HepG2 (cell line): ENCODE results near the gene SDC3. TPM values are rescaled to one million over a fixed set of nuclear protein-coding genes. Genes with fewer than 3 reads are reported as not detected.

ENCODE experiments used
- ARID5B ChIP-seq: IDR thresholded peaks from 2 replicates; pipeline ENCODE4 v1.4.0; 2020; ENCODE audit warnings: mild to moderate bottlenecking, missing genetic modification reagents
- ARNTL ChIP-seq: sonication (generic); formaldehyde crosslinking; IDR thresholded peaks from 2 replicates; pipeline ENCODE4 v1.4.0; 2020; ENCODE audit warnings: mild to moderate bottlenecking, missing genetic modification reagents
- DZIP1 ChIP-seq: sonication (generic); formaldehyde crosslinking; IDR thresholded peaks from 2 replicates; pipeline ENCODE4 v1.5.0; 2020; ENCODE audit warnings: mild to moderate bottlenecking, missing genetic modification reagents
- FOXA3 ChIP-seq: IDR thresholded peaks from 2 replicates; pipeline ENCODE4 v1.6.1; 2016; ENCODE audit warnings: missing genetic modification reagents, missing compliant biosample characterization
- IRF9 ChIP-seq: sonication (generic); formaldehyde crosslinking; IDR thresholded peaks from 2 replicates; pipeline ENCODE4 v1.8.0; 2022; ENCODE audit warnings: missing genetic modification reagents, mild to moderate bottlenecking, borderline replicate concordance
- NFATC3 ChIP-seq: sonication (generic); formaldehyde crosslinking; IDR thresholded peaks from 2 replicates; pipeline ENCODE4 v1.5.1; 2020; ENCODE audit warnings: mild to moderate bottlenecking, missing genetic modification reagents
- NR2F1 ChIP-seq, 2 experiments: fragments of 450-650 bp in 1 of 2; formaldehyde crosslinking in 1 of 2; IDR thresholded peaks; 2 replicates each; pipeline versions ENCODE4 v1.5.0 to v1.6.1; 2016 to 2020; ENCODE audit warnings: mild to moderate bottlenecking in 1 of 2, missing compliant biosample characterization in 1 of 2, missing genetic modification reagents in 1 of 2, moderate library complexity in 1 of 2
- NR3C1 ChIP-seq: sonication (generic); formaldehyde crosslinking; IDR thresholded peaks from 2 replicates; pipeline ENCODE4 v1.4.0; 2020; ENCODE audit warnings: missing genetic modification reagents
- PRDM4 ChIP-seq: sonication (generic); formaldehyde crosslinking; IDR thresholded peaks from 2 replicates; pipeline ENCODE4 v1.9.0; 2021; ENCODE audit warnings: missing genetic modification reagents, borderline replicate concordance
- SRSF1 ChIP-seq: fragments of 200-400 bp; formaldehyde crosslinking; optimal IDR thresholded peaks from 2 replicates; pipeline ENCODE3; 2017; ENCODE audit warnings: mild to moderate bottlenecking, low read depth, low read length, moderate library complexity
- ZNF232 ChIP-seq: sonication (generic); formaldehyde crosslinking; IDR thresholded peaks from 2 replicates; pipeline ENCODE4 v1.4.0; 2020; ENCODE audit warnings: missing genetic modification reagents, borderline replicate concordance
- ZNF235 ChIP-seq: sonication (generic); formaldehyde crosslinking; IDR thresholded peaks from 2 replicates; pipeline ENCODE4 v1.8.1; 2023; ENCODE audit warnings: mild to moderate bottlenecking, missing genetic modification reagents, borderline replicate concordance
- ZNF274 ChIP-seq: sonication (generic); formaldehyde crosslinking; IDR thresholded peaks from 2 replicates; pipeline ENCODE4 v1.5.1; 2020; ENCODE audit warnings: mild to moderate bottlenecking, missing genetic modification reagents
- ZNF543 ChIP-seq: sonication (generic); formaldehyde crosslinking; IDR thresholded peaks from 2 replicates; pipeline ENCODE4 v1.4.0; 2020; ENCODE audit warnings: mild to moderate bottlenecking, missing genetic modification reagents
- ZNF614 ChIP-seq: IDR thresholded peaks from 2 replicates; pipeline ENCODE4 v1.6.1; 2018; ENCODE audit warnings: missing biosample characterization, missing genetic modification reagents, inconsistent platforms, borderline replicate concordance
- ZNF768 ChIP-seq: sonication (generic); formaldehyde crosslinking; IDR thresholded peaks from 2 replicates; pipeline ENCODE4 v1.4.0; 2020; ENCODE audit warnings: missing genetic modification reagents
- ZSCAN30 ChIP-seq: sonication (generic); formaldehyde crosslinking; IDR thresholded peaks from 2 replicates; pipeline ENCODE4 v1.5.0; 2020; ENCODE audit warnings: mild to moderate bottlenecking, missing genetic modification reagents
- polyA plus RNA-seq, 8 experiments: library from polyadenylated mRNA; depleted of rRNA in 3 of 8; stranded (reverse) in 7 of 8; unstranded in 1 of 8; fragments of >200 nt; fragmentation: Illumina TruSeq in 4 of 8; extraction: Trizol in 4 of 8; gene quantifications; 2 replicates each; pipeline versions ENCODE4 v1.2.1 to v1.2.3, GENCODE V29; 2011 to 2016; ENCODE audit warnings: low read depth in 4 of 8, missing spikeins in 1 of 8, mixed read lengths in 1 of 8; ENCODE audit not compliant: insufficient read depth in 1 of 8
- total RNA-seq, 5 experiments: library from RNA; depleted of rRNA; stranded (reverse); fragments of >200 nt; fragmentation: Illumina TruSeq; extraction: Trizol; gene quantifications; 2 replicates each; pipeline ENCODE4 v1.2.3, GENCODE V29; 2016; ENCODE audit warnings: low read depth in 1 of 5
- TF ChIP-seq, protein P1 (sequence below): IDR thresholded peaks from 2 replicates; pipeline ENCODE4 v1.6.1; 2016
- TF ChIP-seq, protein P2 (sequence below): sonication (generic); formaldehyde crosslinking; IDR thresholded peaks from 2 replicates; pipeline ENCODE4 v1.4.0; 2020; ENCODE audit warnings: missing genetic modification reagents

SDC3 gene
- total and polyA plus RNA-seq, 2 of the 13 experiments (the other 11 are each of a cell fraction or from before 2014, with no cell fraction given) = 0.49 to 0.84 TPM

DNA sequence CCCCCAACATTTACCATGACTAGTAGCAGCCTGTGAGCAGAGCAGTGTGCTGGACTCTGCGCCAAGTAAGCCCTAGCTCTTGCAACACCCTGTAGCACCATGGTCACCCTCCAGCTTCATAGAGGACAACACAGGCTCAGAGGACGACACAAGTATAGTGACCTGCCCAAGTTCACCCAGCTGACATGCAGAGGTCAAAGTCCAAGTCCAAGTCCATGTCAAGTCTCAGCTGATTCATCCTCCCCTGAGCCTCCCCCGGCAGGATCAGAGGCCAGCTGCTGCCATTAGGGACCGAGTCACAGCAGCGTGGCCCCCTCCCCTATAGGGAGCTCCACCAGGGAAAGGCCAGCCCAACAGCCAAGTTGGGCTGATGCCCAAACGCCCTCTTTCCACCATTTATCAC lies 15.9 kb downstream of the SDC3 start (continued):
- TF ChIP-seq PRDM4 (CRISPR knock-in tag) = no peak
- TF ChIP-seq, protein P1, sequence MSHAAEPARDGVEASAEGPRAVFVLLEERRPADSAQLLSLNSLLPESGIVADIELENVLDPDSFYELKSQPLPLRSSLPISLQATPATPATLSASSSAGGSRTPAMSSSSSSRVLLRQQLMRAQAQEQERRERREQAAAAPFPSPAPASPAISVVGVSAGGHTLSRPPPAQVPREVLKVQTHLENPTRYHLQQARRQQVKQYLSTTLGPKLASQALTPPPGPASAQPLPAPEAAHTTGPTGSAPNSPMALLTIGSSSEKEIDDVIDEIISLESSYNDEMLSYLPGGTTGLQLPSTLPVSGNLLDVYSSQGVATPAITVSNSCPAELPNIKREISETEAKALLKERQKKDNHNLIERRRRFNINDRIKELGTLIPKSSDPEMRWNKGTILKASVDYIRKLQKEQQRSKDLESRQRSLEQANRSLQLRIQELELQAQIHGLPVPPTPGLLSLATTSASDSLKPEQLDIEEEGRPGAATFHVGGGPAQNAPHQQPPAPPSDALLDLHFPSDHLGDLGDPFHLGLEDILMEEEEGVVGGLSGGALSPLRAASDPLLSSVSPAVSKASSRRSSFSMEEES (CRISPR knock-in tag) = no peak
- peak; percentile 73 for TF ChIP-seq FOXA3 (CRISPR knock-in tag)
- peak; percentile 87 to 93; a peak in 3 of 4 replicates for TF ChIP-seq NR2F1 (CRISPR knock-in tag; IDR thresholded peaks at IDR 0.05)
- no peak for TF ChIP-seq ZSCAN30 (CRISPR knock-in tag)
- TF ChIP-seq, protein P2, sequence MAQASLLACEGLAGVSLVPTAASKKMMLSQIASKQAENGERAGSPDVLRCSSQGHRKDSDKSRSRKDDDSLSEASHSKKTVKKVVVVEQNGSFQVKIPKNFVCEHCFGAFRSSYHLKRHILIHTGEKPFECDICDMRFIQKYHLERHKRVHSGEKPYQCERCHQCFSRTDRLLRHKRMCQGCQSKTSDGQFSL = no peak
- TF ChIP-seq ZNF543 (CRISPR knock-in tag) = no peak
- TF ChIP-seq ZNF768 = no peak
- no peak for TF ChIP-seq ZNF235 (CRISPR knock-in tag)
- no peak for TF ChIP-seq NFATC3 (CRISPR knock-in tag)
- no peak for TF ChIP-seq DZIP1 (CRISPR knock-in tag)
- TF ChIP-seq ZNF232 = no peak
- TF ChIP-seq SRSF1 = no peak
- peak; percentile 78 for TF ChIP-seq ARID5B (CRISPR knock-in tag)
- TF ChIP-seq NR3C1 (CRISPR knock-in tag) = no peak
- TF ChIP-seq ZNF274 (CRISPR knock-in tag) = no peak
- TF ChIP-seq IRF9 = no peak
- TF ChIP-seq ARNTL (CRISPR knock-in tag) = no peak
- no peak for TF ChIP-seq ZNF614 (CRISPR knock-in tag)
